ENCODE data around the gene NR6A1. TPM values are rescaled to one million over a fixed set of nuclear protein-coding genes. Genes with fewer than 3 reads are reported as not detected.

Gene NR6A1
- total and polyA plus RNA-seq, 10 donors = 0.14 to 3.7 (median 1.9) TPM

DNA sequence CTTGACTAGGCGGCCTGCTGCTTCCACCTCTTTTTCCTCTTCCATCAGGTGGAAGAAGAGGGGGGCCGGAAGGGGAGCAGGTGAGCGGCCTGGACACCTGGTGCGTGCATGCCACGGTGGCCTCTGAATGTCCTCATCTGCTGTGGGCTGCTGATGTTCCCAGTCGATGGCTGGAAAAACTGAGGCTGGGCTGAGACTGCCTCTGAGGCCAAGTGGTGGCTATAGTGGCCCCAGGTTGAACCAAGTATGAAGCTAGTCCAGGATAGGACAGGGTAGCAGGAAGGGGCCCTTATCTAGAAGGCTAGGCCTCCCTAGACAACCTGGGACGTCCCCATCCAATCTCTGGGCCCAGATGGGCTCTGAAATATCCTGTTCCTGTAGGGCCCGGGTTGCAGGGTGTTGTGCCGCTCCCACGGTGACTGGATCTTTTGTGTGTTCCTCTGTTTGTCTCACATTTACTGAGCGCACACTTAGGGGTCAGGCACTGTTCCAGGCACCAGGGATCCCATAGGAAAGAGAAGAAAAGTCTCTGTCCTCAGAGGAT is 263.2 kb downstream of the NR6A1 start:
- Histone ChIP-seq H3K36me3 (peaks cover 0 to 6% (median 0%) of the 10 kb centered on the region in 6 donors), H3K27ac (peak overlapping the region; percentile 41 to 87 (median 80)), H3K4me3 (peak overlapping the region in 7 of 8 donors; percentile 38 to 76 (median 48)), H3K9me3 (no peaks in the 10 kb centered on the region), H3K4me1 (peaks cover 9 to 47% (median 28%) of the 10 kb centered on the region in 6 donors), H3K27me3 (replicated peaks in 1 of 7) (peaks cover 0 to 59% (median 27%) of the 10 kb centered on the region in 7 donors)
- WGBS, 5 donors = 58 to 82% (median 65%) methylated on average over 11 of the region's 11 CpGs
- intact Hi-C loops (cut with DNase I; ENCODE audit: low total_unique reads) = no loop called here
- DNase-seq = no peak
- TF ChIP-seq POLR2AphosphoS5 (IDR thresholded peaks at IDR 0.05) = peak in 2 of 3 donors; percentile 60 to 71
- no peak for TF ChIP-seq POLR2A (IDR thresholded peaks at IDR 0.05)

DNA sequence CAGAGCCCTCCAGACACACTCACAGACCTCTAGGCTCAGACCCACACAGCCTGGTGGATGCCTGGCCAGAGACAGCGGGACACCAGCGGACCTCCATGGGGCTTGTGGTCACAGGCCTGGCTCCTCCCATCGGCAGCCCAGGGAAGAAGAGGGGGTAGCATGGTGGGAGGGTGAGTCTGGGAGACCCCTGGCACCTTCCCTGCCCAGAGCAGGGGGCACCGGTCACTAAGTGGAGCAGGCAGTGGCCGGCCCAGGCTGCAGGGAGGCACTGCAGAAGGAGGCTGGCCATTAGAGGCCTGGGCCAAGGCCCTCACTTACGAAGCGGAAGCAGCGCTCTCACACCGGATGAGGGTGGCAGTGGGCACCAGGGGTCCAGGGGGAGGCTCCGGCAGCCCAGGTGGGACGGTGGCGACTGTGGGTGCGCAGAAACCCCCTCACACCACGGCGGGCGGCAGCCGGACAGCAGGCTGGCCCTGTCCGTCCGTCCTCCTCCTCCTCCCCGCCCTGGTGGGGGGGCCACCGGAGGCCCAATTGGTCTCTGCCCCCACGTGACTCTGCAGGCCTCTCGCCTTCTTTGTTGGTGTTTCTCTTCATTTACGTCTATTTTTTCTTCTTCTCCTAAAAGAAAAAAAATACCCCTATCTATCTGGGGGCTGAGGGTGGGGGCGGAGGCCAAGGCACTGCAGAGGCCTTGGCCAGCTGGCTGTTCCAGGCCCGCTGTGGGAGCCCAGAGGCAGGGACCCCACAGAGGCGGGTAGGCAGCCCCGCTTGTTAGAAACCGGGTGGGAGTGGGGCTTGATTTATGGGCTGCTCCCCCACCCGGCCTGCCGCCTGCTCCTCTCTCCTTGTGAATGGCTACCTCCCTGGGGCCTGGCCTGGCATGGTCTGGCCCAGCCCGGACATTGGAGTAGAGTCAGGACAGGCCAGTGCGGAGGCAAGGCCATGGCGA is 263.9 kb downstream of the NR6A1 start, which contains the start of gene NR5A1:
NR5A1 (minus strand) TSS at position 469 of the 949 bp plus-strand sequence. CDS start 4,004 bp downstream, outside the sequence.
- no peak for DNase-seq
- Histone ChIP-seq H3K27ac (peak within 1 kb of the TSS; percentile 41 to 87 (median 80)), H3K27me3 (replicated peaks in 1 of 7) (peaks cover 0 to 59% (median 33%) of the 10 kb centered on the region in 7 donors)

DNA sequence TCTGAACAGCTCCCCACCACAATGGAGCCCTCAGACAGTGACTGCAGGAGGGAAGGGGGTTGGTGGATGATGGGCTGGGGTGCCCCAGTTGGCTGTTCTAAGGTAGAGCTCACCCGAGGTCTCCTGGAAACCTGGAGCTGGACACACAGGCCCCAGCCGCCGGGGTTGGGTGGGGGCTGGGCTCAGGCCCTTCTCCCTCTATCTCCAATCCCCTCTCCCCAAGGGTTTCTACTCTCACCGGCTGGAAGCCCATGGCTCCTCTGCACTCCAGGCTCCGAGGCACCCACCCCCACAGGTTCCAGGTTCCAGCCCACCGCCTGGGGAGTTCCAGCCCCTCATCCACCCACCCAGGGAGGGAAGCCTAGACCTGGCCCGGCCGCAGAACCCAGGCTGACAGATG is 264.7 kb downstream of the NR6A1 start:
- peaks cover 0 to 63% (median 33%) of the 10 kb centered on the region in 7 donors for H3K27me3 ChIP-seq (replicated peaks in 1 of 7)
- H3K4me1 ChIP-seq = peaks cover under 1 to 47% (median 20%) of the 10 kb centered on the region in 6 donors
- peak overlapping the region; percentile 25 to 76 (median 46) for H3K4me3 ChIP-seq
- TF ChIP-seq, protein P1, sequence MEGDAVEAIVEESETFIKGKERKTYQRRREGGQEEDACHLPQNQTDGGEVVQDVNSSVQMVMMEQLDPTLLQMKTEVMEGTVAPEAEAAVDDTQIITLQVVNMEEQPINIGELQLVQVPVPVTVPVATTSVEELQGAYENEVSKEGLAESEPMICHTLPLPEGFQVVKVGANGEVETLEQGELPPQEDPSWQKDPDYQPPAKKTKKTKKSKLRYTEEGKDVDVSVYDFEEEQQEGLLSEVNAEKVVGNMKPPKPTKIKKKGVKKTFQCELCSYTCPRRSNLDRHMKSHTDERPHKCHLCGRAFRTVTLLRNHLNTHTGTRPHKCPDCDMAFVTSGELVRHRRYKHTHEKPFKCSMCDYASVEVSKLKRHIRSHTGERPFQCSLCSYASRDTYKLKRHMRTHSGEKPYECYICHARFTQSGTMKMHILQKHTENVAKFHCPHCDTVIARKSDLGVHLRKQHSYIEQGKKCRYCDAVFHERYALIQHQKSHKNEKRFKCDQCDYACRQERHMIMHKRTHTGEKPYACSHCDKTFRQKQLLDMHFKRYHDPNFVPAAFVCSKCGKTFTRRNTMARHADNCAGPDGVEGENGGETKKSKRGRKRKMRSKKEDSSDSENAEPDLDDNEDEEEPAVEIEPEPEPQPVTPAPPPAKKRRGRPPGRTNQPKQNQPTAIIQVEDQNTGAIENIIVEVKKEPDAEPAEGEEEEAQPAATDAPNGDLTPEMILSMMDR (IDR thresholded peaks at IDR 0.05 in 8 of 11, conservative IDR thresholded peaks at IDR 0.05 in 3 of 11) = no peak
- TF ChIP-seq POLR2A (IDR thresholded peaks at IDR 0.05) (no peak), POLR2AphosphoS5 (IDR thresholded peaks at IDR 0.05) (no peak)
- H3K9me3 ChIP-seq = no peaks in the 10 kb centered on the region
- peaks cover 0 to 10% (median 0%) of the 10 kb centered on the region in 6 donors for H3K36me3 ChIP-seq
- 54 to 83% (median 77%) methylated on average over 8 of the region's 8 CpGs for WGBS, 5 donors
- DNase-seq = no peak
- H3K27ac ChIP-seq = peak overlapping the region in 7 of 8 donors; percentile 27 to 87 (median 80)
- intact Hi-C loops (cut with DNase I; ENCODE audit: low total_unique reads) = no loop called here

More for the DNA sequence above, 263.9 kb downstream of the NR6A1 start, which contains the start of gene NR5A1:
- H3K9me3 ChIP-seq = no peaks in the 10 kb centered on the region
- H3K36me3 ChIP-seq = peaks cover 0 to 10% (median 0%) of the 10 kb centered on the region in 6 donors
- 63 to 90% (median 76%) methylated on average over 30 to 34 of the region's 34 CpGs for WGBS, 5 donors
- peak within 1 kb of the TSS; percentile 25 to 76 (median 46) for H3K4me3 ChIP-seq
- peak; percentile 57 to 90 (median 87) for TF ChIP-seq POLR2AphosphoS5 (IDR thresholded peaks at IDR 0.05)
- TF ChIP-seq, protein P1 (IDR thresholded peaks at IDR 0.05 in 8 of 11, conservative IDR thresholded peaks at IDR 0.05 in 3 of 11) = no peak
- peak in 1 of 3 donors; percentile 15 for TF ChIP-seq POLR2A (IDR thresholded peaks at IDR 0.05)
- peaks cover 5 to 47% (median 25%) of the 10 kb centered on the region in 6 donors for H3K4me1 ChIP-seq
- intact Hi-C loops (cut with DNase I; ENCODE audit: low total_unique reads) = no loop called here

DNA sequence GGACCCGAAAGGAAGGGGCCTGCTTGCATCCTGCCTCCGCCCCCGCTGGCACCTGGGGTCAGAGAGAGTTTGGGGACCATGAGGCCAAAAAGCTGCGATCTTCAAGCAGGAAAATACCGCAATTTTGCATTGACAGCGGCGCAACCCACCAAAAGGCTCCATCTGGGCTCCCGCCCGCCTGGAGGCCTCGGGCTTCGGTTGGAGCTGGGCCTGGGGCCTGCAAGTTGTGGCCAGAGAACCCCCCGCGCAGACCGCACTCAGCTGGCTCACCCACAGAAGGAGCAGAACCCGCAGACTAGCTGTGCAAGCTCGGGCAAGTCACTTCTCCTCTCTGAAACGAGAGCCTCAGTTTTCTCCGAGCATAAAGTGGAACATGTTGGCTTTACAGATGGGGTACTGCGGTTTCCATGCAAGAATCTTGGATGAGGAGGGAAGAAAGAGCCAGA is 265.2 kb downstream of the NR6A1 start:
- no peak for DNase-seq
- TF ChIP-seq, protein P1 (IDR thresholded peaks at IDR 0.05 in 8 of 11, conservative IDR thresholded peaks at IDR 0.05 in 3 of 11) = no peak
- TF ChIP-seq POLR2AphosphoS5 (IDR thresholded peaks at IDR 0.05) (no peak), POLR2A (IDR thresholded peaks at IDR 0.05) (no peak)
- no peaks in the 10 kb centered on the region for H3K9me3 ChIP-seq
- peaks cover 0 to 10% (median 0%) of the 10 kb centered on the region in 6 donors for H3K36me3 ChIP-seq
- H3K4me1 ChIP-seq = peaks cover 0 to 46% (median 18%) of the 10 kb centered on the region in 6 donors
- H3K27ac ChIP-seq = peak overlapping the region in 6 of 8 donors; percentile 63 to 87 (median 80)
- intact Hi-C loops (cut with DNase I; ENCODE audit: low total_unique reads) = no loop called here
- peaks cover 0 to 68% (median 33%) of the 10 kb centered on the region in 7 donors for H3K27me3 ChIP-seq (replicated peaks in 1 of 7)
- H3K4me3 ChIP-seq = peak overlapping the region; percentile 3 to 76 (median 46)
- 66 to 92% (median 78%) methylated on average over 18 to 19 of the region's 19 CpGs for WGBS, 5 donors
